ENCODE data around the gene COA8. TPM values are rescaled to one million over a fixed set of nuclear protein-coding genes. Genes with fewer than 3 reads are reported as not detected.
A peak's percentile ranks its signal among the peaks of the same experiment; 100 is the strongest.

The COA8 gene
- total and polyA plus RNA-seq, 3 donors from 2014 or later = 28.9 to 152 (median 68.7) TPM

DNA sequence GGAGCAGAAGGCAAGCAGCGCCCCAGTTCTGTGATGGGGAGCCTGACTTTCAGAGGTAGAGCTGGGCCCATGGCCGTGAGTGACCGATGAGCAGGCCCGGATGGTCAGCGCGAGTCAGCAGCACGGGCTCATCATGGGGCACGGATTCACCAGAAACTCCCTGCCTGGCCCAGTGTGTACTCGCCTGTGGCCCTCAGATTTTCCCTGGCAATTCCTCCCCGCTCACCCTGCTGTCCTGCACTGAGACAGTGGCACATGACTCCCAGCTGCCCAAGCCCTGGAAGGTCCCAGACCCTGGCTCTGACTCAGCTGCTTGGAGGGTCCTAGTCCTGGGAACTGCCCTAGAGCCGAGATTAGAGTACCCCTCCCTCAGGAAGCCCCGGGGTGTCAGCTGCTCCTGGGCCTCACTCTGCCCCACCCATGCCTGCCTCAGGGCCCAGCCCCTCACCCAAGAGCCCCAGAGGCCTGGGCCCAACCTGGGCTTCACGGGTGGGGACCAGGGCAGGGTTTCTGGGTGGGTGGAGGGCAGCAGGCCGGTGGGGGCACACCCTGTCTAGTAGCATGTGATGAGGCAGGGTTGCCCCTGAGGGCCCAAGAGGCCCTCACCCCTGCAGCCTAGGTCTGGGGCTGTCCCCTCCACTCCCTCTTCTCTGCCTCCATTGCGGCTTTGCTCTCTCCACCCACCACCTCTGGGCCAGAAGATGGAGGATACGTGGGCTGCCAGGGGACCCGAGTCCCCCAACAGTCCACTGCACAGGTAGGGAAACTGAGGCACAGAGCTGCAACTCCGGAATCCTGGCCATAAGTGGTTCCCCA, 25.4 kb upstream of the COA8 start:
- H3K27me3 ChIP-seq = no peaks in the 10 kb centered on the region
- peaks cover 82% of the 10 kb centered on the region for H3K4me1 ChIP-seq
- peak overlapping the region in 1 of 2 donors; percentile 77 for H3K27ac ChIP-seq

GRCh38 chr14:103538291-103539055, 24.3 kb upstream of the COA8 start:
- H3K4me1 ChIP-seq = peaks cover 83% of the 10 kb centered on the region
- TF ChIP-seq POLR2A (IDR thresholded peaks at IDR 0.05) = no peak
- TF ChIP-seq, protein P1, sequence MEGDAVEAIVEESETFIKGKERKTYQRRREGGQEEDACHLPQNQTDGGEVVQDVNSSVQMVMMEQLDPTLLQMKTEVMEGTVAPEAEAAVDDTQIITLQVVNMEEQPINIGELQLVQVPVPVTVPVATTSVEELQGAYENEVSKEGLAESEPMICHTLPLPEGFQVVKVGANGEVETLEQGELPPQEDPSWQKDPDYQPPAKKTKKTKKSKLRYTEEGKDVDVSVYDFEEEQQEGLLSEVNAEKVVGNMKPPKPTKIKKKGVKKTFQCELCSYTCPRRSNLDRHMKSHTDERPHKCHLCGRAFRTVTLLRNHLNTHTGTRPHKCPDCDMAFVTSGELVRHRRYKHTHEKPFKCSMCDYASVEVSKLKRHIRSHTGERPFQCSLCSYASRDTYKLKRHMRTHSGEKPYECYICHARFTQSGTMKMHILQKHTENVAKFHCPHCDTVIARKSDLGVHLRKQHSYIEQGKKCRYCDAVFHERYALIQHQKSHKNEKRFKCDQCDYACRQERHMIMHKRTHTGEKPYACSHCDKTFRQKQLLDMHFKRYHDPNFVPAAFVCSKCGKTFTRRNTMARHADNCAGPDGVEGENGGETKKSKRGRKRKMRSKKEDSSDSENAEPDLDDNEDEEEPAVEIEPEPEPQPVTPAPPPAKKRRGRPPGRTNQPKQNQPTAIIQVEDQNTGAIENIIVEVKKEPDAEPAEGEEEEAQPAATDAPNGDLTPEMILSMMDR (IDR thresholded peaks at IDR 0.05) = no peak
- H3K36me3 ChIP-seq (ENCODE audit: low read depth, missing control alignments) = no peaks in the 10 kb centered on the region
- H3K9me3 ChIP-seq = no peaks in the 10 kb centered on the region
- 46 to 50% methylated on average over 19 to 26 of the region's 30 CpGs for WGBS, 2 donors
- no peak overlapping the region for H3K4me3 ChIP-seq
- H3K27ac ChIP-seq = peak overlapping the region; percentile 59 to 81
- intact Hi-C loops (cut with DNase I; ENCODE audit: low total_unique reads) = no loop called here
- H3K27me3 ChIP-seq = no peaks in the 10 kb centered on the region
- DNase-seq = peak; percentile 74

More for the DNA sequence above, 25.4 kb upstream of the COA8 start:
- H3K36me3 ChIP-seq (ENCODE audit: low read depth, missing control alignments) = no peaks in the 10 kb centered on the region
- no peak for DNase-seq
- 72 to 75% methylated on average over 5 to 18 of the region's 18 CpGs for WGBS, 2 donors
- TF ChIP-seq POLR2A (IDR thresholded peaks at IDR 0.05) = no peak
- TF ChIP-seq, protein P1 (IDR thresholded peaks at IDR 0.05) = no peak
- no peak overlapping the region for H3K4me3 ChIP-seq
- intact Hi-C loops (cut with DNase I; ENCODE audit: low total_unique reads) = no loop called here
- H3K9me3 ChIP-seq = no peaks in the 10 kb centered on the region

- no peak for TF ChIP-seq POLR2A (IDR thresholded peaks at IDR 0.05)
- TF ChIP-seq, protein P1 (IDR thresholded peaks at IDR 0.05) = no peak
- Histone ChIP-seq H3K36me3 (ENCODE audit: low read depth, missing control alignments) (no peaks in the 10 kb centered on the region), H3K9me3 (no peaks in the 10 kb centered on the region), H3K4me3 (no peak overlapping the region), H3K4me1 (peaks cover 83% of the 10 kb centered on the region), H3K27me3 (no peaks in the 10 kb centered on the region), H3K27ac (peak overlapping the region; percentile 59 to 81)
- 76 to 79% methylated on average over 27 to 28 of the region's 28 CpGs for WGBS, 2 donors
- intact Hi-C loops (cut with DNase I; ENCODE audit: low total_unique reads) = no loop called here
- no peak for DNase-seq
Observed at GRCh38 chr14:103539056-103539825, 23.5 kb upstream of the COA8 start.

GRCh38 chr14:103540821-103541708, 21.7 kb upstream of the COA8 start:
- intact Hi-C loops (cut with DNase I; ENCODE audit: low total_unique reads) = no loop called here
- TF ChIP-seq, protein P1 (IDR thresholded peaks at IDR 0.05) = no peak
- no peak for TF ChIP-seq POLR2A (IDR thresholded peaks at IDR 0.05)
- H3K9me3 ChIP-seq = no peaks in the 10 kb centered on the region
- no peak for DNase-seq
- peak overlapping the region; percentile 55 to 62 for H3K27ac ChIP-seq
- WGBS, 2 donors = 72 to 74% methylated on average over 13 to 17 of the region's 17 CpGs
- H3K27me3 ChIP-seq = no peaks in the 10 kb centered on the region
- H3K4me3 ChIP-seq = no peak overlapping the region
- peaks cover 77% of the 10 kb centered on the region for H3K4me1 ChIP-seq
- H3K36me3 ChIP-seq (ENCODE audit: low read depth, missing control alignments) = no peaks in the 10 kb centered on the region

Data from testis (tissue), 3 donors.